ENCODE measurements around the gene KCTD16.

KCTD16 gene

GRCh38 chr5:144336191-144336961 is 165.7 kb downstream of the KCTD16 start:
- TF ChIP-seq CTCF (IDR thresholded peaks at IDR 0.05; ENCODE audit: low read depth, low read length, missing control alignments): no peak
- in situ Hi-C loops (cut with HindIII; ENCODE audit: low pct_ligation_motif_present, low sequenced_read_pairs): no loop called here

GRCh38 chr5:144352330-144352729 is 181.7 kb downstream of the KCTD16 start:
- Histone ChIP-seq H3K36me3 (replicated peaks) (no peaks in the 10 kb centered on the region), H3K27me3 (replicated peaks) (no peaks in the 10 kb centered on the region), H3K27ac (no peak overlapping the region), H3K4me3 (ENCODE audit: low read depth, low read length) (no peak overlapping the region)
- no peak for DNase-seq
- no peak for TF ChIP-seq CTCF (IDR thresholded peaks at IDR 0.05; ENCODE audit: low read depth, low read length, missing control alignments)
- in situ Hi-C loops (cut with HindIII; ENCODE audit: low pct_ligation_motif_present, low sequenced_read_pairs): no loop called here

More at GRCh38 chr5:144336191-144336961, 165.7 kb downstream of the KCTD16 start:
- Histone ChIP-seq H3K27me3 (replicated peaks) (no peaks in the 10 kb centered on the region), H3K27ac (no peak overlapping the region), H3K36me3 (replicated peaks) (no peaks in the 10 kb centered on the region), H3K4me3 (ENCODE audit: low read depth, low read length) (no peak overlapping the region)
- DNase-seq: no peak

GRCh38 chr5:144352732-144353317 is 182.2 kb downstream of the KCTD16 start:
- H3K4me3 ChIP-seq (ENCODE audit: low read depth, low read length): no peak overlapping the region
- in situ Hi-C loops (cut with HindIII; ENCODE audit: low pct_ligation_motif_present, low sequenced_read_pairs): no loop called here
- no peak overlapping the region for H3K27ac ChIP-seq
- TF ChIP-seq CTCF (IDR thresholded peaks at IDR 0.05; ENCODE audit: low read depth, low read length, missing control alignments): no peak
- no peaks in the 10 kb centered on the region for H3K27me3 ChIP-seq (replicated peaks)
- DNase-seq: no peak
- H3K36me3 ChIP-seq (replicated peaks): no peaks in the 10 kb centered on the region

GRCh38 chr5:144356489-144356888 is 185.8 kb downstream of the KCTD16 start:
- no peaks in the 10 kb centered on the region for H3K27me3 ChIP-seq (replicated peaks)
- in situ Hi-C loops (cut with HindIII; ENCODE audit: low pct_ligation_motif_present, low sequenced_read_pairs): no loop called here
- no peak overlapping the region for H3K27ac ChIP-seq
- H3K36me3 ChIP-seq (replicated peaks): no peaks in the 10 kb centered on the region
- H3K4me3 ChIP-seq (ENCODE audit: low read depth, low read length): no peak overlapping the region
- TF ChIP-seq CTCF (IDR thresholded peaks at IDR 0.05; ENCODE audit: low read depth, low read length, missing control alignments): no peak
- DNase-seq: no peak

- no peak for DNase-seq
- H3K4me3 ChIP-seq (ENCODE audit: low read depth, low read length): no peak overlapping the region
- no peak for TF ChIP-seq CTCF (IDR thresholded peaks at IDR 0.05; ENCODE audit: low read depth, low read length, missing control alignments)
- H3K27me3 ChIP-seq (replicated peaks): no peaks in the 10 kb centered on the region
- in situ Hi-C loops (cut with HindIII; ENCODE audit: low pct_ligation_motif_present, low sequenced_read_pairs): no loop called here
- H3K27ac ChIP-seq: no peak overlapping the region
- no peaks in the 10 kb centered on the region for H3K36me3 ChIP-seq (replicated peaks)
Measured at GRCh38 chr5:144361406-144361805, 190.7 kb downstream of the KCTD16 start.

Measured in brain microvascular endothelial cell (primary cell).